K562 (cell line): Measurements from ENCODE around the gene NPAS2. TPM values are rescaled to one million over a fixed set of nuclear protein-coding genes. Genes with fewer than 3 reads are reported as not detected.

Source experiments
- ATAC-seq: fragments of 200-7000 bp; cut with Tn5 transposase; 3 replicates; pipeline ENCODE4 v1.9.1; 2020; ENCODE audit warnings: moderate library complexity
- BruUV-seq: library from RNA; stranded (reverse); fragments of 400-500 nt; replicated peaks from 2 replicates; lab custom pipeline; 2021; lab: Mats Ljungman, UMichigan
- CTCF ChIA-PET: fragments of 300-600 bp; formaldehyde crosslinking; extraction: SDS; loops from one replicate; lab custom pipeline; 2021; ENCODE audit warnings: low intra/inter-chr PET ratio; lab: Yijun Ruan, JAX
- POLR2A ChIA-PET: fragments of 300-600, 350-650 bp; sonication (Branson Sonifier 250); formaldehyde crosslinking; extraction: SDS; loops from one replicate; lab custom pipeline; 2021; ENCODE audit warnings: antibody characterized with exemption, inconsistent platforms; lab: Yijun Ruan, JAX
- DNase-seq, 4 experiments: peaks; one replicate each; pipeline versions ENCODE4 v3.0.0 to v3.0.0-alpha.2; 2011 to 2018; ENCODE audit warnings: low spot score in 3 of 4, mixed read lengths in 3 of 4; ENCODE audit errors: extremely low read depth in 1 of 4
- FAIRE-seq: peaks from 2 replicates; lab custom pipeline; 2011; peaks lifted over from hg19 to GRCh38; lab: Jason Lieb, UNC
- H2AFZ ChIP-seq: 2 replicates; pipeline ENCODE4 v1.6.0; 2011; ENCODE audit warnings: low read depth, low read length, control low read depth, inconsistent platforms
- H3K27ac ChIP-seq: fragments of 200-600 bp; 3 replicates; pipeline ENCODE4 v1.8.0; 2011; ENCODE audit warnings: low read depth, mild to moderate bottlenecking, control low read depth, inconsistent platforms, low read length, moderate library complexity, mixed read lengths; ENCODE audit errors: extremely low read depth
- H3K27me3 ChIP-seq, 2 experiments: fragments of 300-600 bp in 1 of 2; 2 replicates in 1 of 2; 3 replicates in 1 of 2; pipeline versions ENCODE4 v1.6.0 to v1.8.0; 2011; ENCODE audit warnings: inconsistent platforms in 2 of 2, low read length in 2 of 2, mild to moderate bottlenecking in 1 of 2, mixed read lengths in 1 of 2, moderate library complexity in 1 of 2; ENCODE audit not compliant: control insufficient read depth in 2 of 2, insufficient read depth in 2 of 2
- H3K36me3 ChIP-seq: fragments of 300-600 bp; 3 replicates; pipeline ENCODE4 v1.8.0; 2011; ENCODE audit warnings: mild to moderate bottlenecking, low read length, inconsistent platforms; ENCODE audit not compliant: control insufficient read depth, insufficient read depth
- H3K4me1 ChIP-seq, 2 experiments: fragments of 200-600 bp in 1 of 2; replicated peaks in 1 of 2; 2 replicates in 1 of 2; 3 replicates in 1 of 2; pipeline versions ENCODE4 v1.5.1 to v1.8.0; 2011; ENCODE audit warnings: inconsistent platforms in 2 of 2, low read length in 2 of 2, mild to moderate bottlenecking in 1 of 2, mixed read lengths in 1 of 2, moderate library complexity in 1 of 2; ENCODE audit not compliant: control insufficient read depth in 2 of 2, insufficient read depth in 2 of 2
- H3K4me2 ChIP-seq: 2 replicates; pipeline ENCODE4 v1.6.1; 2011; ENCODE audit warnings: low read length, control low read depth, inconsistent platforms, mixed read lengths; ENCODE audit not compliant: insufficient read depth
- H3K4me3 ChIP-seq: fragments of 200-600 bp; sonication (generic), shearing (Covaris generic); 2 replicates; pipeline ENCODE4 v1.5.1; 2016; ENCODE audit warnings: control low read depth, inconsistent platforms
- H3K79me2 ChIP-seq: fragments of 200-600 bp; 3 replicates; pipeline ENCODE4 v1.8.0; 2011; ENCODE audit warnings: low read length, inconsistent platforms; ENCODE audit not compliant: control insufficient read depth, insufficient read depth
- H3K9ac ChIP-seq, 2 experiments: 2 replicates each; pipeline versions ENCODE4 v1.6.0 to v1.6.1; 2011; ENCODE audit warnings: low read depth in 2 of 2, low read length in 2 of 2, control low read depth in 1 of 2, inconsistent platforms in 1 of 2, mild to moderate bottlenecking in 1 of 2, mixed read lengths in 1 of 2; ENCODE audit not compliant: insufficient read depth in 1 of 2
- H3K9me1 ChIP-seq: one replicate; pipeline ENCODE4 v1.6.0; 2011; ENCODE audit warnings: inconsistent platforms, mild to moderate bottlenecking, low read length, moderate library complexity; ENCODE audit not compliant: control insufficient read depth, insufficient read depth
- H3K9me3 ChIP-seq: replicated peaks from 2 replicates; pipeline ENCODE4 v1.5.1; 2011; ENCODE audit warnings: low read depth, low read length, inconsistent platforms; ENCODE audit not compliant: control insufficient read depth, insufficient read depth
- H4K20me1 ChIP-seq: replicated peaks from 2 replicates; pipeline ENCODE4 v1.6.1; 2011; ENCODE audit warnings: low read length, inconsistent platforms, mixed read lengths; ENCODE audit not compliant: control insufficient read depth, insufficient read depth
- MEIS2 ChIP-seq: fragments of 450-650 bp; IDR thresholded peaks from 2 replicates; pipeline ENCODE4 v1.6.1; 2014; ENCODE audit warnings: mild to moderate bottlenecking; ENCODE audit not compliant: partially characterized antibody
- NCOA4 ChIP-seq: fragments of 450-650 bp; IDR thresholded peaks from 2 replicates; pipeline ENCODE4 v1.6.1; 2018; ENCODE audit warnings: mild to moderate bottlenecking; ENCODE audit not compliant: partially characterized antibody
- NR1H2 ChIP-seq: sonication (generic); formaldehyde crosslinking; IDR thresholded peaks from 2 replicates; pipeline ENCODE4 v1.4.0; 2020; ENCODE audit warnings: mild to moderate bottlenecking, missing genetic modification reagents
- RNF219 ChIP-seq: fragments of 250-450 bp; sonication (Bioruptor Pico); IDR thresholded peaks from 2 replicates; pipeline ENCODE4 v1.5.0; 2022; ENCODE audit warnings: mild to moderate bottlenecking
- WGBS: fragments of 100-300 bp; shearing (Covaris generic); methylation state at CpG from one replicate; pipeline ENCODE4 v1.1.6; 2016; ENCODE audit warnings: low coverage, mixed read lengths; ENCODE audit not compliant: insufficient coverage; ENCODE audit errors: missing lambda C conversion rate; 5-methylcytosine and 5-hydroxymethylcytosine counted together
- in situ Hi-C: fragments of 300-500 bp; cut with MboI; formaldehyde crosslinking; loops from 4 replicates; pipeline ENCODE4 v1.15.0; 2018; ENCODE audit warnings: inconsistent platforms, mixed read lengths
- intact Hi-C: fragments of 100-400 bp; cut with micrococcal nuclease; formaldehyde crosslinking; loops from 2 replicates; pipeline ENCODE4 v1.14.2; 2022
- polyA plus RNA-seq, 8 experiments: library from polyadenylated mRNA; depleted of rRNA in 4 of 8; stranded (reverse) in 5 of 8; unstranded in 3 of 8; fragments of >200 nt; fragmentation: Nextera tagmentation in 2 of 8; fragmentation: Illumina TruSeq in 1 of 8; extraction: Ambion mirVana in 2 of 8; extraction: Trizol in 1 of 8; gene quantifications; 2 replicates each; pipeline versions ENCODE4 v1.2.1 to v1.2.3, GENCODE V29; 2011 to 2014; ENCODE audit warnings: inconsistent platforms in 1 of 8, missing spikeins in 1 of 8
- total RNA-seq, 7 experiments: library from RNA; depleted of rRNA in 6 of 7; stranded (reverse); fragments of >200 nt in 6 of 7; fragmentation: Illumina TruSeq in 2 of 7; extraction: Trizol in 2 of 7; gene quantifications; 2 replicates each; pipeline versions ENCODE4 v1.2.1 to v1.2.3, GENCODE V29; 2011 to 2021; ENCODE audit warnings: low replicate concordance in 1 of 7

The NPAS2 gene
- total and polyA plus RNA-seq, 9 of the 15 experiments (the other 6 are each of a cell fraction or from before 2014, with no cell fraction given) = 0.06 to 0.29 (median 0.07) TPM; not detected in 5

DNA sequence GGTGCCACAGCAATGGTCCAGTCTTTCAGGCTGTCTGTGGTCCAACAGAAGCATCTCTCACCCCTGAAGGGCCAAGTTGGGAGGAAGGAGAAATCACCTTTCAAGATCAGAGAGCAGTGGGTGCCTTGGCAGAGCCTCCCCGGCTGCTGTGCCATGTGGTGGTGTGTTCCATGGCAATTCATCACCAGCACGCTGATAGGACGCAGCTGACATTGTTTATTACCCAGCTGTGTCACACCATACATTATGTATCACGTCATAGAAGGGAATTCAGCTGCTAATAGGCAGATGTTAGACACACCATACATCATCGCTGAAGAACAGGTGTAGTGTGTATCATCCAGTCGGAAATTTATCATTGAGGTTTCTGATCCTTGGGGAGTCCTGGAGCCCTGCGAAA, 152.5 kb downstream of the NPAS2 start:
- Histone ChIP-seq H3K36me3 (no peaks in the 10 kb centered on the region), H3K4me2 (no peak overlapping the region), H4K20me1 (peaks cover 4% of the 10 kb centered on the region; the same call in 1 of the 2 replicates), H3K9me1 (peaks cover 5% of the 10 kb centered on the region), H3K27me3 (peaks cover 70 to 89% of the 10 kb centered on the region in 2 experiments), H3K9ac (no peak overlapping the region), H3K27ac (no peak overlapping the region)
- 0% methylated on average over 7 of the region's 7 CpGs for WGBS
- no TSS peak for BruUV-seq
- in situ Hi-C loops = no loop called here
- POLR2A ChIA-PET = no interaction called here
- CTCF ChIA-PET = no interaction called here
- DNase-seq = no peak
- FAIRE-seq = no peak
- intact Hi-C loops = no loop called here
- no peak for TF ChIP-seq RNF219 (CRISPR knock-in tag)
- TF ChIP-seq MEIS2 = peak; percentile 14
- no peak for TF ChIP-seq NCOA4
- no peak for TF ChIP-seq NR1H2
- TF ChIP-seq, all 486 proteins: peak for 1
- Histone ChIP-seq H2AFZ (no peak overlapping the region), H3K4me3 (no peak overlapping the region), H3K79me2 (no peaks in the 10 kb centered on the region), H3K9me3 (no peaks in the 10 kb centered on the region), H3K4me1 (peaks cover 0 to 3% of the 10 kb centered on the region in 2 experiments; a peak in 1 of 5 replicates)
- no peak for ATAC-seq
